BLaER1 treated with 17β-estradiol and CSF1 and Interleukin-3, amounts not matched to agents 10 nM and 100 nM (cell line): Measurements from ENCODE around the gene RECQL5.

Experiments used
- H3K27ac ChIP-seq, 11 experiments: shearing (Covaris generic); formaldehyde crosslinking; 2 replicates each; pipeline ENCODE4 v1.8.1; 2022
- H3K27me3 ChIP-seq, 11 experiments: shearing (Covaris generic); formaldehyde crosslinking; 2 replicates each; pipeline ENCODE4 v1.8.1; 2022
- H3K36me3 ChIP-seq, 11 experiments: shearing (Covaris generic); formaldehyde crosslinking; 2 replicates each; pipeline ENCODE4 v1.8.1; 2022
- H3K4me1 ChIP-seq, 10 experiments: shearing (Covaris generic); formaldehyde crosslinking; 2 replicates each; pipeline ENCODE4 v1.8.1; 2022
- H3K4me2 ChIP-seq, 11 experiments: shearing (Covaris generic); formaldehyde crosslinking; 2 replicates each; pipeline ENCODE4 v1.8.1; 2022
- H3K4me3 ChIP-seq, 10 experiments: shearing (Covaris generic); formaldehyde crosslinking; 2 replicates each; pipeline ENCODE4 v1.8.1; 2022
- H3K9ac ChIP-seq, 11 experiments: shearing (Covaris generic); formaldehyde crosslinking; 2 replicates each; pipeline ENCODE4 v1.8.1; 2022
- H3K9me3 ChIP-seq, 11 experiments: shearing (Covaris generic); formaldehyde crosslinking; replicated peaks in 1 of 11; 2 replicates each; pipeline ENCODE4 v1.8.1; 2022
- H4K20me1 ChIP-seq, 11 experiments: shearing (Covaris generic); formaldehyde crosslinking; 2 replicates each; pipeline ENCODE4 v1.8.1; 2022
- Cebpa-rat ChIP-seq, 11 experiments: shearing (Covaris generic); IDR thresholded peaks; 2 replicates each; pipeline ENCODE4 v1.8.1; 2022

RECQL5 gene

DNA sequence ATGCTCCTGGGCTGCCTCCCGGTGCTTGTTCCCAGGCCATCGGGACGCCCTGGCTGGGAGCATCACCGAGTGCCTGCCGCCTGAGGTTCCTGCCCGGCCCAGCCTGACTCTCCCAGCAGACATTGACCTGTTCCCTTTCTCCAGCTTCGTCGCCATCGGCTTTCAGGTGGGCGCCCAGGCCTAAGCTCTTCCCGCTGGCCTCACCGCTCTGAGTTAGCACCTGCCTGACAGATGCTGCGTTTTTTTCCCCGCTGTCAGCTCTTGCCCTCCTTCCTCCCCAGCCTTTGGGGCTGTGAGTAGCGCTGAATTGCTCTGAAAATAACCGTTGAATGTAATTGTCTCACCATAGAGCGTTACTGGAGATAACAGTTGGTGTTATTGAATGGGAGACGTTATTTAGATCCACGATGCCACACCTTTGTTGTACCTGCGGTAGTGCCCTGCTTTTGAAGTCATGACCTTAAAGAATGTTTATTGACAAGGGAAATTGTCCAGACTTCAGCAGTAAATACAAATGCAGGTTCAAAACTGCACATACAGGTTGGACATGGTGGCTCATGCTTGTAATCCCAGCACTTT is 55.0 kb downstream of the RECQL5 start:
- Histone ChIP-seq H3K4me3 (no peak overlapping the region), H3K9me3 (no peaks in the 10 kb centered on the region), H3K4me2 (no peak overlapping the region), H4K20me1 (peaks cover 0 to 61% (median 0%) of the 10 kb centered on the region in 11 experiments; a peak in 4 of 22 replicates), H3K4me1 (peaks cover 0 to 9% (median 0%) of the 10 kb centered on the region in 10 experiments; a peak in 2 of 20 replicates), H3K36me3 (peaks cover 46 to 93% (median 68%) of the 10 kb centered on the region in 11 experiments), H3K27ac (no peak overlapping the region), H3K9ac (no peak overlapping the region), H3K27me3 (no peaks in the 10 kb centered on the region)
- no peak for TF ChIP-seq Cebpa-rat (IDR thresholded peaks at IDR 0.05)

DNA sequence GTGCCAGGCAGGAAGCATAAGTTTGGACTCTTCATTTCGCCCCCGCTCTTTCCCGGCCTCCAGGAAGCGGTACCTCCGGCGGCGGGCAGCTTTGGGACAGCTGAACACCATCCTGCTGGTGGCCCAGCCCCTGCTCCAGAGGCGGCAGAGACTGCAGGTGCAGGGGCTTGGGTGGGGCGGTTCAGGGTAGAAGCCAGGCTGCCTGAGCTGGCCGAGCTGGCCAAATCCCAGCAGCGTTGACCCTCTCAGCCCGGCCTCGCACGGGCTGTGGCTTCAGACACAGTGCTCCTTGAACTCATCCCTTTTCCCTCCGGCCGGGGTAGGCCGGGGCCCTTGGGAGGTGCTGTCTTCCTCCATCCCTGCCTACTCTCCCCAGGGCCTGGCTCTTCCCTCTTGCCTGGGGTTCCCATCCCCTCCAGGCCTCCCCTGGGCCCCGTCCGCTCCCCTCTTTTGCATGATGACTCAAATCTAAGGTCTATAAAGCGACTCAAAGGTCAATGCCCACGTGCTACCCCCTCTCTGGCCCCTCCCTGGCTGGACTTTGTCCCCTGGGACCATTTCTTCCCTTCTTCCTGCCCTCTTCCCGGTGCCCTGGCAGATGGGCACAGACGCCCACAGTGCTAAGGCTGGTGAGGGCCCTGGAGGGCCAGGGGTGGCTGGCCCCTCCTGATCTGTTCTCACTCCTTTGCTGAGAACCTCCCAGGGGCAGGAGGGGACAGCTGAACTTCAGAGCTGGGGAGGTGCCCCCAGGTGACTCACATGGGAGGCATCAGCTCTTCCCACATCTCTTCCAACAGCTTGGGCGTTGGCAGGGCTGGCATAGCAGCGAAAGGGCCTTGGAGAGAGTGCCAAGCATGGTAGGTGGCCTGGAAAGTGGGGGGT is 56.6 kb downstream of the RECQL5 start:
- H3K4me2 ChIP-seq = no peak overlapping the region
- peaks cover 0 to 52% (median 0%) of the 10 kb centered on the region in 11 experiments; a peak in 5 of 22 replicates for H4K20me1 ChIP-seq
- peak overlapping the region in 2 of 11 experiments; percentile 4 to 29; a peak in 3 of 22 replicates for H3K9ac ChIP-seq
- peaks cover 0 to 13% (median 0%) of the 10 kb centered on the region in 10 experiments; a peak in 2 of 20 replicates for H3K4me1 ChIP-seq
- peak overlapping the region in 3 of 11 experiments; percentile 8 to 30 (median 9); a peak in 4 of 22 replicates for H3K27ac ChIP-seq
- H3K36me3 ChIP-seq = peaks cover 30 to 85% (median 55%) of the 10 kb centered on the region in 11 experiments
- no peaks in the 10 kb centered on the region for H3K9me3 ChIP-seq
- H3K4me3 ChIP-seq = no peak overlapping the region
- TF ChIP-seq Cebpa-rat (IDR thresholded peaks at IDR 0.05) = no peak
- H3K27me3 ChIP-seq = no peaks in the 10 kb centered on the region

DNA sequence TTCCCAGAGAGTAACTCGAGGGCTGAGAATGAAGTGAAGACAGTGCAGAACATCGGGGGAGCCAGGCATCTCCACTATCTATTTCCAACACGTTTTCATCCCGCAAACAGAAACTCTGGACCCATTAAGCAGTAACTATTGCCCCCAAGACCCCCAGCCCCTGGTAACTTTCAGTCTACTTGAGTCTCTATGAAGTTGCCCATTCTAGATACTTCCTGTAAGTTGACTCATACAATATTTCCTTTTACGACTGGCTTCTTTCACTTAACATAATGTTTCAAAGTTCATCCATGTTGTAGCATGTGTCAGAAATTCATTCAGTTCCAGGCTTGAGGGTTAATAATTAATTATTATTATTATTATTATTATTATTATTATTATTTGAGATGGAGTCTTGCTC is 59.9 kb downstream of the RECQL5 start:
- peaks cover 0 to 43% (median 3%) of the 10 kb centered on the region in 11 experiments; a peak in 9 of 22 replicates for H4K20me1 ChIP-seq
- H3K36me3 ChIP-seq = peaks cover 4 to 73% (median 32%) of the 10 kb centered on the region in 11 experiments; a peak in 20 of 22 replicates
- no peak overlapping the region for H3K27ac ChIP-seq
- H3K27me3 ChIP-seq = no peaks in the 10 kb centered on the region
- TF ChIP-seq Cebpa-rat (IDR thresholded peaks at IDR 0.05) = no peak
- no peak overlapping the region for H3K4me3 ChIP-seq
- no peak overlapping the region for H3K9ac ChIP-seq
- H3K4me1 ChIP-seq = peaks cover 0 to 33% (median 7%) of the 10 kb centered on the region in 10 experiments; a peak in 10 of 20 replicates
- no peak overlapping the region for H3K4me2 ChIP-seq
- no peaks in the 10 kb centered on the region for H3K9me3 ChIP-seq

DNA sequence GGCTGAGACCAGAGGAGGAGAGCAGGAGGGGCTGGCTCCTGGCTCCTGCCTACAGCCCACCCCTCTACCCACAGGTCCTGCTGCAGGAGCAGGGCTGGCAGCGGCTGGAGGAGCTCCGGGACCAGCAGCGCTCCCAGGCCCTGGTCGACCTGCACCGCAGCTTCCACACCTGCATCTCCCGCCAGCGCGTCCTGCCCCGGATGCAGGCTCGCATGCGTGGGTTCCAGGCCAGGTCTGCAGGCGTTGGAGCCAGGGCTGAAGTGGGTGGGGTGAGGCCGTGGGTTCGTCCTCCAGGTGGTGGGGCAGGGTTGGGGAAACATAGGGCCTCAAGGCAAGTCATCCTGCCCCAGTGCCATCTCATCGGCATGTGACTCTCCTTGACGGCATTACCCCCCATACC is 61.2 kb downstream of the RECQL5 start:
- H3K27ac ChIP-seq = no peak overlapping the region
- peaks cover 0 to 40% (median 9%) of the 10 kb centered on the region in 10 experiments; a peak in 10 of 20 replicates for H3K4me1 ChIP-seq
- H3K4me3 ChIP-seq = no peak overlapping the region
- no peaks in the 10 kb centered on the region for H3K27me3 ChIP-seq
- H3K9me3 ChIP-seq = no peaks in the 10 kb centered on the region
- TF ChIP-seq Cebpa-rat (IDR thresholded peaks at IDR 0.05) = no peak
- H4K20me1 ChIP-seq = peaks cover 0 to 47% (median 10%) of the 10 kb centered on the region in 11 experiments; a peak in 11 of 22 replicates
- peaks cover 7 to 68% (median 27%) of the 10 kb centered on the region in 11 experiments; a peak in 19 of 22 replicates for H3K36me3 ChIP-seq
- H3K9ac ChIP-seq = no peak overlapping the region
- H3K4me2 ChIP-seq = no peak overlapping the region

DNA sequence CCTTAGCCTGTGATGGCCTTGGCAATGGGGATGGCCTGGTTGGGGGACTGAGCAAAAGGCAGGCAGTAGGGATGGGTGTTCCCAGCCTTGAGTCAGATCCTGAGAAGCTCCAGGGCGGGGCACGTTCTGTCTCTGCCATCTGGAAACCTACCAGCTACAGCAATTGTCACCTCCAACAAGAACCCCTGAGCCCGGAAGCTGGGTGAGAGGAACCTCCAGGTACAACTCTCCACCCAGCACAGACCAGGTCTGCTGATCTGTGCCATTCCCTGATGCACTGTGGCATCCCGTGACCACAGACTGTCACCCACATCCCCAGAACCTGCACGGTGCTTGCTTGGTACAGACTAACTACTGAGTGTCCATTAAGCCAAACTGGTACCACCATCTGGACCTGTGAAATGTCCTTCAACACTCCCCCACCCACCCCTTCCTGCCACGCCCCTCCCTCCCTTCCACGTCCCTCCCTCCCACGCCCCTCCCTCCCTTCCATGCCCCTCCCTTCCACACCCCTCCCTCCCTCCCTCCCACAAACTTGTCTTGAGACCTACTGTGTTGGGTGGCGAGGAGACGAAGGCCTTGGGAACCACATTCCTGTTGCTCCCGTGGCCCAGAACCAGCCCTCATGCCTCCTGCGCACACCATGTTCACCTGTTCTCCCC is 62.8 kb downstream of the RECQL5 start:
- no peak overlapping the region for H3K27ac ChIP-seq
- H3K4me2 ChIP-seq = peak overlapping the region in 3 of 11 experiments; percentile 27 to 53 (median 43); a peak in 5 of 22 replicates
- H3K4me1 ChIP-seq = peaks cover 0 to 33% (median 5%) of the 10 kb centered on the region in 10 experiments; a peak in 9 of 20 replicates
- peaks cover 4 to 57% (median 18%) of the 10 kb centered on the region in 11 experiments; a peak in 15 of 22 replicates for H3K36me3 ChIP-seq
- no peak for TF ChIP-seq Cebpa-rat (IDR thresholded peaks at IDR 0.05)
- H3K9ac ChIP-seq = peak overlapping the region in 1 of 11 experiments; percentile 37; a peak in 3 of 22 replicates
- H3K4me3 ChIP-seq = no peak overlapping the region
- H4K20me1 ChIP-seq = peaks cover 0 to 37% (median 10%) of the 10 kb centered on the region in 11 experiments; a peak in 11 of 22 replicates
- no peaks in the 10 kb centered on the region for H3K27me3 ChIP-seq
- H3K9me3 ChIP-seq = no peaks in the 10 kb centered on the region

DNA sequence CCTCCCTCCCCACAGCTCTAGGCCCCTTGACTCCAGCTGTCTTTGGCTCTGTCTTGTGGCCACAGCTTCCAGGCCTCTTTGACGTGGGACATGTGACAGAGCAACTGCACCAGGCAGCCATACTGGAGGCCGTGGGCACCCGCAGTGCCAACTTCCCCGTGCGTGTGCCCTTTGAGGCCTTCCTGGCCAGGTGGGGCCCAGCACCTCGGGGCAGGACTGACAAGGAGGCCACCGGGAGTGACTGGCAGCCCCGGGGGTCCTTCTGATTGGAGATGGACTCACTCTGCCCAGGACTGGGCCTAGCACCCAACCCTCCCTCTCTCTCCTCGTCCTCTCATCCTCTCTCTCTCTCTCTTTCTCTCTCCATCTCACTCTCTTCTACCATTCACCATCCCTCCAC is 63.8 kb downstream of the RECQL5 start:
- peak overlapping the region in 2 of 11 experiments; percentile 12 to 26; a peak in 1 of 22 replicates for H3K9ac ChIP-seq
- H3K27me3 ChIP-seq = no peaks in the 10 kb centered on the region
- H4K20me1 ChIP-seq = peaks cover 0 to 37% (median 10%) of the 10 kb centered on the region in 11 experiments; a peak in 12 of 22 replicates
- H3K4me3 ChIP-seq = no peak overlapping the region
- H3K4me1 ChIP-seq = peaks cover 0 to 33% (median 5%) of the 10 kb centered on the region in 10 experiments; a peak in 9 of 20 replicates
- H3K36me3 ChIP-seq = peaks cover 4 to 46% (median 18%) of the 10 kb centered on the region in 11 experiments; a peak in 15 of 22 replicates
- peak overlapping the region in 1 of 11 experiments; percentile 10; a peak in 1 of 22 replicates for H3K4me2 ChIP-seq
- no peak for TF ChIP-seq Cebpa-rat (IDR thresholded peaks at IDR 0.05)
- H3K27ac ChIP-seq = no peak overlapping the region; a peak in 2 of 22 replicates
- no peaks in the 10 kb centered on the region for H3K9me3 ChIP-seq

DNA sequence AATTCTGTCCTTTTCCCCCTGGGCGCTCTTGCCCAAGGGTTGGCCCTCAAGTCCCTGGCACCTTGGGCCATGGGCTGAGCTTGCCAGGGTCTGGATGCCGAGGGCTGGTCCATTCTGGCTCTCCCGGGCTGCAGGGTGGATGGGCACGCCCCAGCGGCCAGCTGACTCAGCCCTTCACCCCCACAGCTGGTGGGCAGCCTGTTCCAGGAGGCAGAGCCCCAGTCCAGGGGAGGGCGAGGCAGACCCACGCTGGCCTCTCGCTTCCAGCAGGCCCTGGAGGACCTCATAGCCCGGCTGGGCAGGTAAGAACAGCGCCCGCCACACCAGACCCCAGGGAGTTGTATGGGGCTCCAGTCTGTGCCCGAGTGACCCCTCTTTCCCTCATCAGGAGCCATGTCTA is 64.3 kb downstream of the RECQL5 start:
- Histone ChIP-seq H4K20me1 (peaks cover 0 to 37% (median 15%) of the 10 kb centered on the region in 11 experiments; a peak in 12 of 22 replicates), H3K9ac (peak overlapping the region in 1 of 11 experiments; percentile 12; a peak in 1 of 22 replicates), H3K27me3 (no peaks in the 10 kb centered on the region), H3K4me3 (no peak overlapping the region), H3K9me3 (no peaks in the 10 kb centered on the region), H3K4me1 (peaks cover 0 to 33% (median 5%) of the 10 kb centered on the region in 10 experiments; a peak in 9 of 20 replicates), H3K36me3 (peaks cover 4 to 41% (median 17%) of the 10 kb centered on the region in 11 experiments; a peak in 15 of 22 replicates), H3K4me2 (no peak overlapping the region; a peak in 1 of 22 replicates), H3K27ac (no peak overlapping the region; a peak in 1 of 22 replicates)
- no peak for TF ChIP-seq Cebpa-rat (IDR thresholded peaks at IDR 0.05)
